Osteocyte (in vitro differentiated cells): ENCODE results near the gene MYZAP. TPM values are rescaled to one million over a fixed set of nuclear protein-coding genes. Genes with fewer than 3 reads are reported as not detected.
A peak's percentile ranks its signal among the peaks of the same experiment; 100 is the strongest.

Experiments
- DNase-seq: peaks from one replicate; pipeline ENCODE4 v3.0.0; 2021; ENCODE audit warnings: mixed read lengths; ENCODE audit not compliant: unreplicated experiment; ENCODE audit errors: extremely low spot score
- H3K27ac Mint-ChIP-seq: one replicate; pipeline ENCODE4 v1.8.0; 2021; ENCODE audit warnings: mild to moderate bottlenecking, mixed read lengths; ENCODE audit not compliant: unreplicated experiment
- H3K27me3 Mint-ChIP-seq: one replicate; pipeline ENCODE4 v1.8.0; 2021; ENCODE audit warnings: mixed read lengths; ENCODE audit not compliant: unreplicated experiment
- H3K36me3 Mint-ChIP-seq: one replicate; pipeline ENCODE4 v1.8.0; 2021; ENCODE audit warnings: mixed read lengths; ENCODE audit not compliant: unreplicated experiment
- H3K4me1 Mint-ChIP-seq: one replicate; pipeline ENCODE4 v1.8.0; 2021; ENCODE audit warnings: mixed read lengths; ENCODE audit not compliant: unreplicated experiment
- H3K4me3 Mint-ChIP-seq: one replicate; pipeline ENCODE4 v1.8.0; 2021; ENCODE audit warnings: mild to moderate bottlenecking, moderate library complexity, mixed read lengths; ENCODE audit not compliant: unreplicated experiment
- H3K9me3 Mint-ChIP-seq: one replicate; pipeline ENCODE4 v1.8.0; 2021; ENCODE audit warnings: mixed read lengths; ENCODE audit not compliant: unreplicated experiment
- total RNA-seq: library from RNA; stranded (reverse); gene quantifications from 2 replicates; pipeline ENCODE4 v1.2.1, GENCODE V29; 2021
- TF ChIP-seq, protein P1 (sequence below): fragments of 200-600 bp; sonication (generic); IDR thresholded peaks from 2 replicates; pipeline ENCODE4 v1.5.0; 2021; ENCODE audit warnings: antibody characterized with exemption, mild to moderate bottlenecking, moderate library complexity

The MYZAP gene
- total RNA-seq, 1 donor from 2014 or later: 1.4 TPM

DNA sequence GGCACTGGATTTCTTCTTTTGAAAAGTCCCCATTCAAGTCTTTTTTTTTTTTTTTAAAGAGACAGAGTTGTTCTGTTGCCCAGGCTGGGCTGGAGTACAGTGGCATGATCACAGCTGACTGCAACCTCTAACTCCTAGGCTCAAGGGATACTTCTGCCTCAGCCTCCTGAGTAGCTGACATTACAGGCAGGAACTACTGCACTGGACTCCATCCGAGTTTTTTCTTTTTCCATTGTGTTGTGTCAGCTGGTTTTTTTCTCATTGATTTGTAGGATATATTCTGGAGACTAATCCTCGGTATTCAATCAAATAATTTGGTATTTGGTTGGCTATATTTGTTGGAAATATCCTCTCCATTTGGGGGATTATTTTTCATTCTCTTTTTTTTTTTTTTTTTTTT, 126.6 kb downstream of the MYZAP start:
- TF ChIP-seq, protein P1, sequence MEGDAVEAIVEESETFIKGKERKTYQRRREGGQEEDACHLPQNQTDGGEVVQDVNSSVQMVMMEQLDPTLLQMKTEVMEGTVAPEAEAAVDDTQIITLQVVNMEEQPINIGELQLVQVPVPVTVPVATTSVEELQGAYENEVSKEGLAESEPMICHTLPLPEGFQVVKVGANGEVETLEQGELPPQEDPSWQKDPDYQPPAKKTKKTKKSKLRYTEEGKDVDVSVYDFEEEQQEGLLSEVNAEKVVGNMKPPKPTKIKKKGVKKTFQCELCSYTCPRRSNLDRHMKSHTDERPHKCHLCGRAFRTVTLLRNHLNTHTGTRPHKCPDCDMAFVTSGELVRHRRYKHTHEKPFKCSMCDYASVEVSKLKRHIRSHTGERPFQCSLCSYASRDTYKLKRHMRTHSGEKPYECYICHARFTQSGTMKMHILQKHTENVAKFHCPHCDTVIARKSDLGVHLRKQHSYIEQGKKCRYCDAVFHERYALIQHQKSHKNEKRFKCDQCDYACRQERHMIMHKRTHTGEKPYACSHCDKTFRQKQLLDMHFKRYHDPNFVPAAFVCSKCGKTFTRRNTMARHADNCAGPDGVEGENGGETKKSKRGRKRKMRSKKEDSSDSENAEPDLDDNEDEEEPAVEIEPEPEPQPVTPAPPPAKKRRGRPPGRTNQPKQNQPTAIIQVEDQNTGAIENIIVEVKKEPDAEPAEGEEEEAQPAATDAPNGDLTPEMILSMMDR: no peak
- Mint-ChIP-seq H3K27me3 (no peaks in the 10 kb centered on the region), H3K27ac (no peak overlapping the region), H3K9me3 (peaks cover 3% of the 10 kb centered on the region), H3K4me3 (no peak overlapping the region), H3K36me3 (peaks cover 42% of the 10 kb centered on the region), H3K4me1 (peaks cover 3% of the 10 kb centered on the region)
- DNase-seq: no peak

DNA sequence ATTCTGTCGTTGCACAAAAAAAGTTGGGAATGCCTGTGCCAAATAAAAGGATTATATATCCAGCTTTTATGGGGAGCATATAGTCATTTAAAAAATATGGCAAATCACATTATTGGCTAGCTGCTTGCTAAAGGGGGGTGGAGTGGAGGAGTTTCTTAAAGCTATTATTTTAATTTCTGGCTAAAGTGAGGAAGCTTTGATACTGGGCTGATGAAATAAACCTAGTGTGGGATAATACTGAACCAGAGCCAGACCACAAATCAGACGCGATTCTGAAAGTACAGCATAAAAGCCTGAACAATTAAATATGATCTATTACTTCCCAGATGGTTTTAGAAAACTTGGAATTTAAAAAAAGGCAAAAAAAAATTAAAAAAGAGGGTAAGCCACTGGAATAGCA, 129.2 kb downstream of the MYZAP start:
- H3K27ac Mint-ChIP-seq: no peak overlapping the region
- TF ChIP-seq, protein P1: no peak
- peaks cover 3% of the 10 kb centered on the region for H3K4me1 Mint-ChIP-seq
- H3K36me3 Mint-ChIP-seq: peaks cover 28% of the 10 kb centered on the region
- H3K9me3 Mint-ChIP-seq: peaks cover 9% of the 10 kb centered on the region
- no peak for DNase-seq
- H3K4me3 Mint-ChIP-seq: no peak overlapping the region
- H3K27me3 Mint-ChIP-seq: no peaks in the 10 kb centered on the region

DNA sequence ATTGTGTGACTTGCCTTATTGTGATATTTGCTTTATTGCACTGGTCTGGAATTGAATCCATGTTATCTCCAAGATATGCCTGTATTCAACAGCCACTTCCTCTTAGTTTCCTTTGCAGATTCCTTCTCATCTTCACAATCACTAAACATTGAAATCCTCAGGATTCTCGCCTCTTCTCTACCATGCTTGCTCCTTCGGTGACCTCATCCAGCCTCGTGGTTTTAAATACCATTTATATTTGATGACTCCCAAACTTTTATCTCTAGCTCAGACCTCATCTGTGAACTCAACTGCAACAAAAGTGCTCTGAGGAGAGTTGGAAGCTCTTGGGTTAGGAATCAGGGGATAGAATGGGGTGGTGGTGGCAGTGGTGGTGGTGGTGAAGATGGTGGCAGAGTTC, 134.7 kb downstream of the MYZAP start:
- Mint-ChIP-seq H3K4me3 (no peak overlapping the region), H3K9me3 (peaks cover 6% of the 10 kb centered on the region), H3K27me3 (no peaks in the 10 kb centered on the region), H3K36me3 (peaks cover 5% of the 10 kb centered on the region), H3K27ac (peak overlapping the region; percentile 19), H3K4me1 (peaks cover 14% of the 10 kb centered on the region)
- no peak for DNase-seq
- TF ChIP-seq, protein P1: no peak

DNA sequence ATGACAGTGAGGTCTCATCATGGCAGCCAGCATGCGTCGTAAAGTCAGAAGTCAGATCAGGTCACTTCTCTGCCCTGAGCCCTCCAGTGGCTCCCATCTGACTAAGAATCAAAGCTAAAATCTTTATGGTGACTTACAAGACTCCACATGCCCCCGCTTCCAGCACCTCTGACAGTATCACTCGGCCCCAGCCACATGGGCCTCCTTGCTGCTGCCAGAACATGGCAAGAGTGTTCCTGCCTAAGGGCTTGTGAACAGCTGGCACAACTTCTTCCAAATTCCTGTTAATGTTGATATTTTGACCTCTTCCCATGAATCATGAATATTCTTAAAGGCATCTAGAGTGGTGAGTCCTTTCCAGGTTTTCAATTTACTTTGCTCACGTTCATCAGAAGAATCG, 135.3 kb downstream of the MYZAP start:
- H3K4me3 Mint-ChIP-seq: no peak overlapping the region
- H3K9me3 Mint-ChIP-seq: peaks cover 6% of the 10 kb centered on the region
- H3K4me1 Mint-ChIP-seq: peaks cover 17% of the 10 kb centered on the region
- H3K27ac Mint-ChIP-seq: peak overlapping the region; percentile 17
- DNase-seq: no peak
- peaks cover 5% of the 10 kb centered on the region for H3K36me3 Mint-ChIP-seq
- TF ChIP-seq, protein P1: no peak
- H3K27me3 Mint-ChIP-seq: no peaks in the 10 kb centered on the region

DNA sequence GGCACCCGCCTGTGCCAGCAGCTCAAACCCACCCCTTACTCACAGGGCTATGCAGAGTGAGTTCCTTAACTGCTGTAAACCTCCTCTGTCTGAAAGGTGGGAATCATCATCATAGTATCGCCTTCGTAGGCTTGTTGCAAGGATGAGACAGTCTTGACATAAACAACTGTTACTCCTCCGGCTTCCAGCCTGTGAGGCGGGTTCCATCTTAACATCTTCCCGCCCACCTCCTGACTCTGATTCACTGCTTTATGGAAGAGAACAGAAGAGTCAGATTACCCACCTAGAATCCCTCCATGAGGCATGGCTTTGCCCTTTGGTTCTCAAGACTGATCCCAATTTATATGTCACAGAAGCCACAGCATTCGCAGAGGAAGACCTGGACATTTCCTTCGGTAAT, 136.7 kb downstream of the MYZAP start:
- no peak for DNase-seq
- TF ChIP-seq, protein P1: no peak
- Mint-ChIP-seq H3K9me3 (peaks cover 6% of the 10 kb centered on the region), H3K27ac (no peak overlapping the region), H3K4me3 (no peak overlapping the region), H3K27me3 (no peaks in the 10 kb centered on the region), H3K4me1 (peaks cover 28% of the 10 kb centered on the region), H3K36me3 (peaks cover 5% of the 10 kb centered on the region)
